Measurements from ENCODE around the gene RHBDF1. TPM values are rescaled to one million over a fixed set of nuclear protein-coding genes. Genes with fewer than 3 reads are reported as not detected.
A peak's percentile ranks its signal among the peaks of the same experiment; 100 is the strongest.

Gene RHBDF1
- total RNA-seq, 4 donors from 2014 or later, result 11.9 to 179 (median 33.8) TPM

- intact Hi-C loops (cut with DNase I; ENCODE audit: low total_unique reads) (no loop called here), in situ Hi-C loops (cut with MboI; ENCODE audit: low pct_ligation_motif_present in 1 of 4, low pct_unique_long_range_greater_than_20kb in 1 of 4, low sequenced_read_pairs in 3 of 4) (no loop called here)
- H3K4me3 ChIP-seq, result no peak overlapping the region
- H3K27me3 ChIP-seq, result no peaks in the 10 kb centered on the region
- H3K4me1 ChIP-seq, result peaks cover 0 to 13% (median 4%) of the 10 kb centered on the region in 4 donors
- no peaks in the 10 kb centered on the region for H3K9me3 ChIP-seq
- no peak overlapping the region for H3K27ac ChIP-seq
- DNase-seq, result no peak
- H3K36me3 ChIP-seq, result no peaks in the 10 kb centered on the region
- TF ChIP-seq CTCF (IDR thresholded peaks at IDR 0.05), result no peak
- TF ChIP-seq POLR2A (IDR thresholded peaks at IDR 0.05), result no peak
- TF ChIP-seq EP300 (IDR thresholded peaks at IDR 0.05; ENCODE audit: low read depth), result no peak
- TF ChIP-seq POLR2AphosphoS5 (IDR thresholded peaks at IDR 0.05), result no peak
- WGBS, 2 donors (ENCODE audit: low coverage in 1 of 2), result 90 to 92% methylated on average over 5 to 13 of the region's 15 CpGs
Observed at GRCh38 chr16:36336-36984, 36.0 kb downstream of the RHBDF1 start.

GRCh38 chr16:35678-36305, 36.6 kb downstream of the RHBDF1 start:
- Histone ChIP-seq H3K4me3 (no peak overlapping the region), H3K27me3 (no peaks in the 10 kb centered on the region), H3K36me3 (no peaks in the 10 kb centered on the region), H3K27ac (no peak overlapping the region), H3K4me1 (peaks cover 0 to 13% (median 4%) of the 10 kb centered on the region in 4 donors), H3K9me3 (no peaks in the 10 kb centered on the region)
- in situ Hi-C loops (cut with MboI; ENCODE audit: low pct_ligation_motif_present in 1 of 4, low pct_unique_long_range_greater_than_20kb in 1 of 4, low sequenced_read_pairs in 3 of 4), result no loop called here
- intact Hi-C loops (cut with DNase I; ENCODE audit: low total_unique reads), result no loop called here
- DNase-seq, result no peak
- WGBS, 2 donors (ENCODE audit: low coverage in 1 of 2), result 71 to 92% methylated on average over 6 to 11 of the region's 11 CpGs
- no peak for TF ChIP-seq CTCF (IDR thresholded peaks at IDR 0.05)
- TF ChIP-seq POLR2AphosphoS5 (IDR thresholded peaks at IDR 0.05), result no peak
- TF ChIP-seq POLR2A (IDR thresholded peaks at IDR 0.05), result no peak
- TF ChIP-seq EP300 (IDR thresholded peaks at IDR 0.05; ENCODE audit: low read depth), result no peak

- intact Hi-C loops (cut with DNase I; ENCODE audit: low total_unique reads) (no loop called here), in situ Hi-C loops (cut with MboI; ENCODE audit: low pct_ligation_motif_present in 1 of 4, low pct_unique_long_range_greater_than_20kb in 1 of 4, low sequenced_read_pairs in 3 of 4) (no loop called here)
- H3K4me3 ChIP-seq, result no peak overlapping the region
- TF ChIP-seq CTCF (IDR thresholded peaks at IDR 0.05), result no peak
- no peak for DNase-seq
- H3K27ac ChIP-seq, result peak overlapping the region in 1 of 4 donors; percentile 29
- 86% methylated on average over 17 of the region's 17 CpGs; no CpG with 5 or more reads in 1 of the 2 donors for WGBS, 2 donors (ENCODE audit: low coverage in 1 of 2)
- H3K27me3 ChIP-seq, result no peaks in the 10 kb centered on the region
- peaks cover 0 to 13% (median 4%) of the 10 kb centered on the region in 4 donors for H3K4me1 ChIP-seq
- H3K9me3 ChIP-seq, result no peaks in the 10 kb centered on the region
- no peaks in the 10 kb centered on the region for H3K36me3 ChIP-seq
Observed at GRCh38 chr16:35011-35677, 37.3 kb downstream of the RHBDF1 start.

- WGBS, 2 donors (ENCODE audit: low coverage in 1 of 2), result 49% methylated on average over 6 of the region's 6 CpGs; no CpG with 5 or more reads in 1 of the 2 donors
- in situ Hi-C loops (cut with MboI; ENCODE audit: low pct_ligation_motif_present in 1 of 4, low pct_unique_long_range_greater_than_20kb in 1 of 4, low sequenced_read_pairs in 3 of 4), result no loop called here
- peak overlapping the region in 1 of 4 donors; percentile 29 for H3K27ac ChIP-seq
- H3K4me1 ChIP-seq, result peaks cover 0 to 13% (median 4%) of the 10 kb centered on the region in 4 donors
- no peak for TF ChIP-seq EP300 (IDR thresholded peaks at IDR 0.05; ENCODE audit: low read depth)
- TF ChIP-seq POLR2A (IDR thresholded peaks at IDR 0.05), result no peak
- TF ChIP-seq POLR2AphosphoS5 (IDR thresholded peaks at IDR 0.05), result no peak
- TF ChIP-seq CTCF (IDR thresholded peaks at IDR 0.05), result no peak
- no peaks in the 10 kb centered on the region for H3K9me3 ChIP-seq
- no peak for DNase-seq
- H3K27me3 ChIP-seq, result no peaks in the 10 kb centered on the region
- H3K36me3 ChIP-seq, result no peaks in the 10 kb centered on the region
- H3K4me3 ChIP-seq, result no peak overlapping the region
- intact Hi-C loops (cut with DNase I; ENCODE audit: low total_unique reads), result no loop called here
Observed at GRCh38 chr16:34648-34987, 37.8 kb downstream of the RHBDF1 start.

All from transverse colon (tissue), 4 donors.